HEK293 (cell line): ENCODE results near the gene CEPT1.
A peak's percentile ranks its signal among the peaks of the same experiment; 100 is the strongest.

Experiments
- CTCF ChIA-PET: fragments of 350-600 bp; formaldehyde crosslinking; extraction: SDS; loops from one replicate; lab custom pipeline; 2021; ENCODE audit warnings: antibody characterized with exemption; lab: Yijun Ruan, JAX
- POLR2A ChIA-PET: fragments of 300-600 bp; formaldehyde crosslinking; extraction: SDS; loops from one replicate; lab custom pipeline; 2020; ENCODE audit warnings: antibody characterized with exemption, inconsistent platforms; lab: Yijun Ruan, JAX
- H3K27ac ChIP-seq: fragments of 200-500 bp; sonication (Bioruptor generic); 2 replicates; pipeline ENCODE4 v1.5.1; 2014; ENCODE audit warnings: low read depth, low read length, control low read depth, inconsistent platforms; ENCODE audit errors: extremely low read depth
- H3K36me3 ChIP-seq, 2 experiments: fragments of 200-500 bp in 1 of 2; sonication (Bioruptor generic) in 1 of 2; 1 replicate in 1 of 2; 2 replicates in 1 of 2; pipeline ENCODE4 v1.5.1; 2014 to 2017; ENCODE audit warnings: inconsistent platforms in 2 of 2, low read length in 2 of 2; ENCODE audit not compliant: control insufficient read depth in 2 of 2, insufficient read depth in 1 of 2
- H3K4me1 ChIP-seq: fragments of 200-500 bp; sonication (Bioruptor generic); 2 replicates; pipeline ENCODE4 v1.5.1; 2014; ENCODE audit warnings: mild to moderate bottlenecking, low read length, inconsistent platforms; ENCODE audit not compliant: control insufficient read depth, insufficient read depth
- H3K4me3 ChIP-seq: 2 replicates; pipeline ENCODE4 v1.5.1; 2011; ENCODE audit warnings: low read depth, mild to moderate bottlenecking, control low read depth, low read length, moderate library complexity
- H3K9me3 ChIP-seq: fragments of 200-500 bp; sonication (Bioruptor generic); 2 replicates; pipeline ENCODE4 v1.5.1; 2014; ENCODE audit warnings: low read depth, low read length, inconsistent platforms; ENCODE audit not compliant: control insufficient read depth, insufficient read depth
- KLF9 ChIP-seq: fragments of 450-650 bp; formaldehyde crosslinking; IDR thresholded peaks from 2 replicates; pipeline ENCODE4 v1.5.1; 2016; ENCODE audit warnings: missing biosample characterization, missing genetic modification characterization, low read depth
- REPIN1 ChIP-seq: fragments of 450-650 bp; formaldehyde crosslinking; IDR thresholded peaks from 2 replicates; pipeline ENCODE4 v1.5.1; 2017; ENCODE audit warnings: missing biosample characterization, missing genetic modification characterization, low read depth
- SCRT1 ChIP-seq: fragments of 450-650 bp; formaldehyde crosslinking; IDR thresholded peaks from 2 replicates; pipeline ENCODE4 v1.5.1; 2016; ENCODE audit warnings: missing biosample characterization, missing genetic modification characterization, borderline replicate concordance
- SCRT2 ChIP-seq: fragments of 450-650 bp; formaldehyde crosslinking; IDR thresholded peaks from 2 replicates; pipeline ENCODE4 v1.5.1; 2016; ENCODE audit warnings: missing biosample characterization, missing genetic modification characterization
- YY2 ChIP-seq: fragments of 450-650 bp; formaldehyde crosslinking; IDR thresholded peaks from 2 replicates; pipeline ENCODE4 v1.5.1; 2016; ENCODE audit warnings: missing biosample characterization, missing genetic modification characterization
- ZEB2 ChIP-seq: fragments of 450-650 bp; formaldehyde crosslinking; IDR thresholded peaks from 2 replicates; pipeline ENCODE4 v1.5.1; 2016; ENCODE audit warnings: missing biosample characterization, missing genetic modification characterization
- ZNF132 ChIP-seq: fragments of 450-650 bp; formaldehyde crosslinking; IDR thresholded peaks from 2 replicates; pipeline ENCODE4 v1.5.1; 2017; ENCODE audit warnings: missing biosample characterization, missing genetic modification characterization, borderline replicate concordance
- ZNF175 ChIP-seq: fragments of 450-650 bp; formaldehyde crosslinking; IDR thresholded peaks from 2 replicates; pipeline ENCODE4 v1.5.1; 2016; ENCODE audit warnings: missing biosample characterization, missing genetic modification characterization
- ZNF19 ChIP-seq: fragments of 450-650 bp; formaldehyde crosslinking; IDR thresholded peaks from 2 replicates; pipeline ENCODE4; 2016; ENCODE audit warnings: missing biosample characterization, missing genetic modification characterization, low read depth
- ZNF37A ChIP-seq: fragments of 450-650 bp; IDR thresholded peaks from 2 replicates; pipeline ENCODE4 v1.5.1; 2018; ENCODE audit warnings: missing biosample characterization, missing genetic modification characterization
- ZNF514 ChIP-seq: fragments of 450-650 bp; formaldehyde crosslinking; IDR thresholded peaks from 2 replicates; pipeline ENCODE4 v1.5.1; 2016; ENCODE audit warnings: missing biosample characterization, missing genetic modification characterization
- ZNF530 ChIP-seq: fragments of 450-650 bp; formaldehyde crosslinking; IDR thresholded peaks from 2 replicates; pipeline ENCODE4 v1.5.1; 2016; ENCODE audit warnings: low read depth, missing biosample characterization, missing genetic modification characterization
- ZNF558 ChIP-seq: fragments of 450-650 bp; formaldehyde crosslinking; IDR thresholded peaks from 2 replicates; pipeline ENCODE4 v1.5.1; 2016; ENCODE audit warnings: missing biosample characterization, missing genetic modification characterization
- ZNF571 ChIP-seq: fragments of 450-650 bp; formaldehyde crosslinking; IDR thresholded peaks from 2 replicates; pipeline ENCODE4 v1.5.0; 2017; ENCODE audit warnings: missing biosample characterization, missing genetic modification characterization
- ZNF610 ChIP-seq: fragments of 450-650 bp; formaldehyde crosslinking; IDR thresholded peaks from 2 replicates; pipeline ENCODE4 v1.5.1; 2016; ENCODE audit warnings: missing biosample characterization, missing genetic modification characterization, borderline replicate concordance
- ZNF658 ChIP-seq: fragments of 450-650 bp; formaldehyde crosslinking; IDR thresholded peaks from 2 replicates; pipeline ENCODE4; 2016; ENCODE audit warnings: missing biosample characterization, missing genetic modification characterization
- ZNF677 ChIP-seq: fragments of 450-650 bp; IDR thresholded peaks from 2 replicates; pipeline ENCODE4 v1.5.0; 2018; ENCODE audit warnings: missing biosample characterization, mild to moderate bottlenecking, missing genetic modification characterization, moderate library complexity
- ZNF747 ChIP-seq: fragments of 450-650 bp; formaldehyde crosslinking; IDR thresholded peaks from 2 replicates; pipeline ENCODE4 v1.5.1; 2016; ENCODE audit warnings: missing biosample characterization, missing genetic modification characterization
- ZNF76 ChIP-seq: fragments of 450-650 bp; formaldehyde crosslinking; IDR thresholded peaks from 2 replicates; pipeline ENCODE4; 2016; ENCODE audit warnings: low read depth, missing biosample characterization, missing genetic modification characterization, borderline replicate concordance
- ZNF830 ChIP-seq: fragments of 450-650 bp; IDR thresholded peaks from 2 replicates; pipeline ENCODE4 v1.5.0; 2018; ENCODE audit warnings: missing biosample characterization, missing genetic modification characterization, low read depth, mild to moderate bottlenecking, moderate library complexity
- ZNF837 ChIP-seq: fragments of 450-650 bp; formaldehyde crosslinking; IDR thresholded peaks from 2 replicates; pipeline ENCODE4 v1.5.1; 2016; ENCODE audit warnings: missing biosample characterization, missing genetic modification characterization
- ZSCAN16 ChIP-seq: fragments of 450-650 bp; formaldehyde crosslinking; IDR thresholded peaks from 2 replicates; pipeline ENCODE4 v1.5.1; 2016; ENCODE audit warnings: missing biosample characterization, missing genetic modification characterization
- TF ChIP-seq, protein P1 (sequence below): fragments of 450-650 bp; formaldehyde crosslinking; IDR thresholded peaks from 2 replicates; pipeline ENCODE4; 2016; ENCODE audit warnings: missing biosample characterization, missing genetic modification characterization
- TF ChIP-seq, protein P2 (sequence below): fragments of 450-650 bp; formaldehyde crosslinking; IDR thresholded peaks from 2 replicates; pipeline ENCODE4 v1.5.1; 2016; ENCODE audit warnings: missing biosample characterization, missing genetic modification characterization

Gene CEPT1

DNA sequence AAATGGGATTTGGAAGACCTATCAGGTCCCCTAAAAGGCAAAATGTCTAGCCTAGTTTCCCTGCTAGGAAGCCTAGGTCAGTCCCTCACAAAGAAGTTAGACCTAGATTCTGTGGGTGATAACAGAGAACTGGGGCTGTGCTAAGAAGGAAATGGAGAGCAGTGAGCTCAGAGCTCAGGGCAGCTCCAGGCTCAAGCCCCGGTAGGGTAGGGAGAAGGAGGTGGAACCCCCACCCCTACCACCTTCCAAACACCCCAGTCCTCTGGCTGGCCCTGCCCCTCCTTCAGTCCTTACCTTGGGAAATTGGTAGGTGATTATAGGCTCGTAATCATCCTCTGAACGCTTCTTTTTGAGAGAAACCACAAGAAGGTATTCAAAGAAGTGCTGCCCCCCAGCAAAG is 59.3 kb downstream of the CEPT1 start:
- Histone ChIP-seq H3K4me3 (no peak overlapping the region), H3K27ac (no peak overlapping the region)

DNA sequence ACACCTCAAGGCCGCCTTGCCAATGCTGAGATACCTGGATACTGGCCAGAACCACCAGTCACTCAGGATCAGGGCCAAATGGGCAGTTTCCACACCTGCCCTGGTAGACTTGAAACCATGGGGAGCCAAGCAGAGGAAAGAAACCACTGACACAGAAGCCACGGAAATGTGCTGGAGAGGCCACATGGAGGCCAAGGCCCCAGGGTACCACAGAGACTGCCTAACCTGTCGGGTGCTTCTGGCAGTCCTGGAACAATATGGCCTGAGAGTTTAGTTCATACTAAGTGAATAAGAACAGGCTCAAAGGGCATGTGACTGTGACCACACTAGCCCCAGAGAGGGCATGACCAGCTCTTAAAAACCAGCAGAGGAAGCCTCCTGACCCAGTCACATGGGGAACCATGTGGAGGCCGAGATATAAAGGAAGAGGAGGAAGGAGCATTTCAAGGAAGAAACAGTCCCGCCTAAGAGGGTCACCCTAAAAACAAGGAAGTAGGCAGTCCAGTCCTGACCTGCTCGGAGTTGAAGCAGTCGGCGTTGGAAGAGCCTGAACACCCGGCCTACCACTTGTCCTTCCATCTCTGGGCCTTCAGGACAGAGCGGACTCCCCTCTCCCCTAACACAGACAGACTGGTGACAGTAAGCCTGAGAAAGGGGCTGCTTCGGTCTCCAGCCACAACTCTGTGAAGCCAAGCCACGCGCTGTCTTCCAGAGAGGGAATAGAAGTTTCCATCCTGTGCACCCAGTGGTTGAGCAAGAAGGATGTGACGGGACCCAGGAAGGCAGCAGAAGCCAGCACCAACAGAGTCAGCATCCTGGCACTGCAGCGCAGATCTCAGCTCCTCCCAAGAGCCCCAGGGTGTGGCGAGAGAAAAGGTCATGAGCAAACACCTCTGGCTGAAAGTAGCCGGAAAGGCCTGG is 60.1 kb downstream of the CEPT1 start, which contains the start of gene DENND2D:
TSS of gene DENND2D (minus strand) at position 766 of the 921 bp plus-strand sequence. CDS start at position 579, 187 bp downstream.
- Histone ChIP-seq H3K27ac (no peak within 1 kb of the TSS), H3K9me3 (no peaks in the 10 kb centered on the region), H3K4me1 (no peaks in the 10 kb centered on the region), H3K36me3 (no peaks in the 10 kb centered on the region), H3K4me3 (no peak within 1 kb of the TSS)
- CTCF ChIA-PET, result no interaction called here
- no peak for TF ChIP-seq ZNF558 (tag by site-specific recombination)
- no peak for TF ChIP-seq ZNF76 (tag by site-specific recombination)
- POLR2A ChIA-PET, result no interaction called here

More for the DNA sequence above, 59.3 kb downstream of the CEPT1 start:
- no peaks in the 10 kb centered on the region for H3K9me3 ChIP-seq
- H3K36me3 ChIP-seq, result no peaks in the 10 kb centered on the region
- POLR2A ChIA-PET, result no interaction called here
- TF ChIP-seq ZNF658, result no peak
- TF ChIP-seq ZNF747 (tag by site-specific recombination), result no peak
- no peak for TF ChIP-seq SCRT2 (tag by site-specific recombination)
- TF ChIP-seq ZNF530, result no peak
- CTCF ChIA-PET, result no interaction called here
- H3K4me1 ChIP-seq, result no peaks in the 10 kb centered on the region

DNA sequence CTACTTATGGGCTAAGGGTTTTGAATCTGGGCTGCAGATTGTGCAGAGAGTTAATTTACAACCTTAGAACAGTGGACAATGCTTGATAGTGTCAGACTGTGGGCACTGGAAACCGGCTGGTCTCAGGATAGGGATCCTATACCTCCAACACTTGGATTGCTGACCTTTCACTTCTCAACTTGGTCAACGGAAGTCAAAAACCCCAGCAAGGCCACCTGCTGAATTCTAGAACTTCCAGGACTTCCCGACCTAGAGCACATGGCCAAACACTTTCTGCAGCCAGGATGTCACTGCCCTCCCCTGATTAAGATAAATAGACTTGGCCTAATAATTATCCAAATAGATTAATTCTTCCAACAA is 60.8 kb downstream of the CEPT1 start:
- TF ChIP-seq ZEB2 (no peak), ZSCAN16 (tag by site-specific recombination) (no peak), ZNF658 (no peak), ZNF571 (tag by site-specific recombination) (no peak), ZNF610 (tag by site-specific recombination) (no peak), ZNF175 (tag by site-specific recombination) (no peak), ZNF830 (tag by site-specific recombination) (no peak), ZNF19 (tag by site-specific recombination) (no peak), ZNF514 (tag by site-specific recombination) (no peak), ZNF677 (tag by site-specific recombination) (no peak), YY2 (tag by site-specific recombination) (no peak)

DNA sequence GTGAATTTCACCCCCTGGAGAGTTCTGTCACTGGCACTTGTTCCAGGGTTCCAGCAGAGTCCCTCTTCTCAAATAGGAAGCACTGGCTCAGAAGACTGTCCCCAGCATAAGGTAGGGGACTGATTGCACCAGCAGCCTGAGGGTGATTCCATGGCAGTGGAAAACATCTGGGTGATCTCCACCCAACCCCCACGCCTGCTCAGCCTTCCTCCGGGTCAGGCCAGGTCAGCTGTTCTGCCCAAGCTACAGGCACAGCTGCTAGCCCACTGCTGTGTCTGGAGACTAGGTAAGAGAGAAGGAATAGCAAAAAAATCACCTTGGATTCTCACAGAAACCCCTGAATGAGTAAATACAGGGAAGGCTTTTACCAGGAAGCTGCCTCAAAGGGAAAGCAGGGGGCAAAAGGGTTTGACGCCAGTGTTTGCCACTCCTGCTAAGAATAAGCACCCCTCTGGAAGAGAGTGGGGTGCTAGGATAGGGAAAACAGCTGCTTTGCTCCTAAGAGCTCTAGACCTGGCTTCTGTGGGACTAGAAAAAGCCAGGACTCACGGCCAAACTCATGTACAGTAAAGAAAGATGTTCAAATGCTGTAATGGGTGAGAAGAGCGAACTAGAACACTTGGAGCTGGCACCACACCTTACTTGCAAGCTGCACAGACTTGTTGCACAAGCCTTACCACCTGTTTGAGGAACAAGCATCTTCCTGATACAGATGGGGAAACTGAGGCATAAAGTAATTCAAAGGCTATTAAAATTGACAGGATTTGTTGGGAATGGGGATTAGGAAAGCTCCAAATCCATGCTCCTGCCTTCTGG is 61.5 kb downstream of the CEPT1 start:
- no peaks in the 10 kb centered on the region for H3K9me3 ChIP-seq
- ChIA-PET POLR2A (no interaction called here), CTCF (interaction anchor here (0.6 kb wide), 1 partner anchor 20 kb away, joined by 3 read pairs; no protein-coding TSS in a partner anchor)
- H3K27ac ChIP-seq, result no peak overlapping the region
- H3K4me3 ChIP-seq, result no peak overlapping the region
- TF ChIP-seq SCRT2 (tag by site-specific recombination) (peak; percentile 83), REPIN1 (tag by site-specific recombination) (no peak), ZNF37A (no peak), ZNF837 (tag by site-specific recombination) (no peak), ZNF132 (tag by site-specific recombination) (no peak), SCRT1 (tag by site-specific recombination) (peak; percentile 84), KLF9 (tag by site-specific recombination) (no peak)
- TF ChIP-seq, protein P1, sequence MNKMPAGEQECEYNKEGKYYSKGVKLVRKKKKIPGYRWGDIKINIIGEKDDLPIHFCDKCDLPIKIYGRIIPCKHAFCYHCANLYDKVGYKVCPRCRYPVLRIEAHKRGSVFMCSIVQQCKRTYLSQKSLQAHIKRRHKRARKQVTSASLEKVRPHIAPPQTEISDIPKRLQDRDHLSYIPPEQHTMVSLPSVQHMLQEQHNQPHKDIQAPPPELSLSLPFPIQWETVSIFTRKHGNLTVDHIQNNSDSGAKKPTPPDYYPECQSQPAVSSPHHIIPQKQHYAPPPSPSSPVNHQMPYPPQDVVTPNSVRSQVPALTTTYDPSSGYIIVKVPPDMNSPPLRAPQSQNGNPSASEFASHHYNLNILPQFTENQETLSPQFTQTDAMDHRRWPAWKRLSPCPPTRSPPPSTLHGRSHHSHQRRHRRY (tag by site-specific recombination), result no peak
- TF ChIP-seq, protein P2, sequence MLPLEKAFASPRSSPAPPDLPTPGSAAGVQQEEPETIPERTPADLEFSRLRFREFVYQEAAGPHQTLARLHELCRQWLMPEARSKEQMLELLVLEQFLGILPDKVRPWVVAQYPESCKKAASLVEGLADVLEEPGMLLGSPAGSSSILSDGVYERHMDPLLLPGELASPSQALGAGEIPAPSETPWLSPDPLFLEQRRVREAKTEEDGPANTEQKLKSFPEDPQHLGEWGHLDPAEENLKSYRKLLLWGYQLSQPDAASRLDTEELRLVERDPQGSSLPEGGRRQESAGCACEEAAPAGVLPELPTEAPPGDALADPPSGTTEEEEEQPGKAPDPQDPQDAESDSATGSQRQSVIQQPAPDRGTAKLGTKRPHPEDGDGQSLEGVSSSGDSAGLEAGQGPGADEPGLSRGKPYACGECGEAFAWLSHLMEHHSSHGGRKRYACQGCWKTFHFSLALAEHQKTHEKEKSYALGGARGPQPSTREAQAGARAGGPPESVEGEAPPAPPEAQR (tag by site-specific recombination), result no peak
- no peaks in the 10 kb centered on the region for H3K4me1 ChIP-seq
- no peaks in the 10 kb centered on the region for H3K36me3 ChIP-seq

More for the DNA sequence above, 60.8 kb downstream of the CEPT1 start:
- Histone ChIP-seq H3K4me3 (no peak overlapping the region), H3K9me3 (no peaks in the 10 kb centered on the region), H3K27ac (no peak overlapping the region), H3K4me1 (no peaks in the 10 kb centered on the region), H3K36me3 (no peaks in the 10 kb centered on the region)
- POLR2A ChIA-PET, result no interaction called here
- CTCF ChIA-PET, result interaction anchor here (0.6 kb wide), 1 partner anchor 21 kb away, joined by 3 read pairs; no protein-coding TSS in a partner anchor
